Vagina (tissue), 2 donors: ENCODE data around the gene DBNDD1.

Source experiments
- POLR2A ChIP-seq, 2 donors: fragments of 450-650 bp; IDR thresholded peaks; one replicate each; pipeline ENCODE4 v1.6.1; 2017; ENCODE audit warnings: antibody characterized with exemption in 2 of 2, mild to moderate bottlenecking in 2 of 2, moderate library complexity in 2 of 2
- TF ChIP-seq, protein P1 (sequence below), 3 experiments: fragments of 450-650 bp in 2 of 3; fragments of 200-600 bp in 1 of 3; sonication (generic) in 1 of 3; IDR thresholded peaks; one replicate each; pipeline ENCODE4 v1.5.1; 2017 to 2019; ENCODE audit warnings: antibody characterized with exemption in 3 of 3, mild to moderate bottlenecking in 2 of 3, moderate library complexity in 2 of 3

DNA sequence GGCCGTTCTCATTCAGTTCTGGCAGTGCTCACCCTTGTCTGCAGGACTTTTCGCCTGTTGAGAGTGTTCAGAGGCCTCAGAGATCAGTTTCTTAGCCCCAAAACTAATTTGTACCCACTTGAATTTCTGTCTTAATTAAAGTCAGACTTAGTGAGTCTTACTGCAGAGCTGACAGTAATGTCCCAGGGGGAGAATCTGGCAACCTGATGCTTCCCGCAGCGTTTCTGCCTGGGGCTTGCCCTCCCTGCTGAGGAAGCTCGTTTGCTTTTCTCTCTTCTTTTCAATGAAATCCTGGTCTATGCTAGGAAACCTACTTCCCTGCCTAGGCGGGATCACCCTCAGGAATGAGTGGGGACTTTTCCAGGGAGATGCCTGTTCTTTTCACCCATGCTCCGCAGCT lies 25.3 kb downstream of the DBNDD1 start:
- TF ChIP-seq, protein P1, sequence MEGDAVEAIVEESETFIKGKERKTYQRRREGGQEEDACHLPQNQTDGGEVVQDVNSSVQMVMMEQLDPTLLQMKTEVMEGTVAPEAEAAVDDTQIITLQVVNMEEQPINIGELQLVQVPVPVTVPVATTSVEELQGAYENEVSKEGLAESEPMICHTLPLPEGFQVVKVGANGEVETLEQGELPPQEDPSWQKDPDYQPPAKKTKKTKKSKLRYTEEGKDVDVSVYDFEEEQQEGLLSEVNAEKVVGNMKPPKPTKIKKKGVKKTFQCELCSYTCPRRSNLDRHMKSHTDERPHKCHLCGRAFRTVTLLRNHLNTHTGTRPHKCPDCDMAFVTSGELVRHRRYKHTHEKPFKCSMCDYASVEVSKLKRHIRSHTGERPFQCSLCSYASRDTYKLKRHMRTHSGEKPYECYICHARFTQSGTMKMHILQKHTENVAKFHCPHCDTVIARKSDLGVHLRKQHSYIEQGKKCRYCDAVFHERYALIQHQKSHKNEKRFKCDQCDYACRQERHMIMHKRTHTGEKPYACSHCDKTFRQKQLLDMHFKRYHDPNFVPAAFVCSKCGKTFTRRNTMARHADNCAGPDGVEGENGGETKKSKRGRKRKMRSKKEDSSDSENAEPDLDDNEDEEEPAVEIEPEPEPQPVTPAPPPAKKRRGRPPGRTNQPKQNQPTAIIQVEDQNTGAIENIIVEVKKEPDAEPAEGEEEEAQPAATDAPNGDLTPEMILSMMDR (IDR thresholded peaks at IDR 0.05), result no peak
- no peak for TF ChIP-seq POLR2A (IDR thresholded peaks at IDR 0.05)
